Stimulated activated CD8-positive, alpha-beta memory T cell treated with anti-CD3 and anti-CD28 coated beads, Interleukin-15, amount 100 ng/mL, for 4 hours (primary cell): ENCODE measurements around the gene DGKE.

Source experiments
- DNase-seq, 2 donors: peaks; one replicate each; pipeline ENCODE4 v3.0.0-alpha.2; 2020; ENCODE audit warnings: low read depth in 2 of 2

The DGKE gene

GRCh38 chr17:56849131-56849530 is 15.2 kb downstream of the DGKE start:
- no peak for DNase-seq

GRCh38 chr17:56850591-56850990 is 16.6 kb downstream of the DGKE start:
- no peak for DNase-seq

- DNase-seq = no peak
These were observed 17.1 kb downstream of the DGKE start for GRCh38 chr17:56851008-56851407.

GRCh38 chr17:56861899-56862298 is 27.9 kb downstream of the DGKE start:
- no peak for DNase-seq

- no peak for DNase-seq
These were observed 30.0 kb downstream of the DGKE start for GRCh38 chr17:56863974-56864373.

- no peak for DNase-seq
These were observed 32.1 kb downstream of the DGKE start for GRCh38 chr17:56866076-56866475.

- no peak for DNase-seq
These were observed 32.5 kb downstream of the DGKE start for GRCh38 chr17:56866496-56866895.

- no peak for DNase-seq
These were observed 34.0 kb downstream of the DGKE start for GRCh38 chr17:56867948-56868376.

GRCh38 chr17:56868716-56869115 is 34.8 kb downstream of the DGKE start:
- no peak for DNase-seq

GRCh38 chr17:56870081-56870651 is 36.2 kb downstream of the DGKE start:
- DNase-seq = no peak

GRCh38 chr17:56876766-56877179 is 42.8 kb downstream of the DGKE start:
- no peak for DNase-seq

GRCh38 chr17:56879280-56879679 is 45.3 kb downstream of the DGKE start:
- no peak for DNase-seq

GRCh38 chr17:56880133-56880532 is 46.2 kb downstream of the DGKE start:
- DNase-seq = no peak

GRCh38 chr17:56880571-56880970 is 46.6 kb downstream of the DGKE start:
- no peak for DNase-seq

- no peak for DNase-seq
These were observed 47.8 kb downstream of the DGKE start for GRCh38 chr17:56881685-56882295.

GRCh38 chr17:56883616-56884015 is 49.7 kb downstream of the DGKE start:
- DNase-seq = no peak

GRCh38 chr17:56884483-56885311 is 50.7 kb downstream of the DGKE start:
- DNase-seq = no peak

- no peak for DNase-seq
These were observed 51.3 kb downstream of the DGKE start for GRCh38 chr17:56885312-56885657.

GRCh38 chr17:56886288-56886731 is 52.4 kb downstream of the DGKE start:
- no peak for DNase-seq

GRCh38 chr17:56887105-56887504 is 53.2 kb downstream of the DGKE start:
- DNase-seq = no peak

GRCh38 chr17:56887552-56888467 is 53.9 kb downstream of the DGKE start:
- no peak for DNase-seq

GRCh38 chr17:56890390-56890789 is 56.4 kb downstream of the DGKE start:
- no peak for DNase-seq
